HepG2 (cell line): Measurements from ENCODE around the gene CSNK1D. TPM values are rescaled to one million over a fixed set of nuclear protein-coding genes. Genes with fewer than 3 reads are reported as not detected.

Experiments
- BCL3 ChIP-seq: sonication (generic); formaldehyde crosslinking; IDR thresholded peaks from 2 replicates; pipeline ENCODE4 v1.5.1; 2020; ENCODE audit warnings: mild to moderate bottlenecking, missing genetic modification reagents, moderate library complexity
- GATAD1 ChIP-seq: IDR thresholded peaks from 2 replicates; pipeline ENCODE4 v1.6.1; 2016; ENCODE audit warnings: missing genetic modification reagents, missing compliant biosample characterization
- GFI1 ChIP-seq: sonication (generic); formaldehyde crosslinking; IDR thresholded peaks from 2 replicates; pipeline ENCODE4 v1.5.0; 2020; ENCODE audit warnings: missing genetic modification reagents, mild to moderate bottlenecking, borderline replicate concordance
- HNF4G ChIP-seq, 2 experiments: sonication (generic) in 1 of 2; formaldehyde crosslinking in 1 of 2; IDR thresholded peaks; 2 replicates each; pipeline versions ENCODE4 v1.4.0 to v1.6.1; 2011 to 2020; ENCODE audit warnings: borderline replicate concordance in 2 of 2, low read depth in 2 of 2, mild to moderate bottlenecking in 2 of 2, low read length in 1 of 2, missing genetic modification reagents in 1 of 2, moderate library complexity in 1 of 2
- MAZ ChIP-seq, 2 experiments: sonication (generic) in 1 of 2; formaldehyde crosslinking in 1 of 2; IDR thresholded peaks; 2 replicates each; pipeline versions ENCODE4 v1.5.0 to v1.6.1; 2012 to 2020; ENCODE audit warnings: low read depth in 2 of 2, mild to moderate bottlenecking in 2 of 2, borderline replicate concordance in 1 of 2, improper control_type of control experiment in 1 of 2, low read length in 1 of 2, missing genetic modification reagents in 1 of 2, moderate library complexity in 1 of 2
- NFKB2 ChIP-seq: sonication (generic); formaldehyde crosslinking; IDR thresholded peaks from 2 replicates; pipeline ENCODE4 v1.4.0; 2020; ENCODE audit warnings: missing genetic modification reagents, borderline replicate concordance
- NR2C2 ChIP-seq: sonication (generic); formaldehyde crosslinking; IDR thresholded peaks from 2 replicates; pipeline ENCODE4 v1.4.0; 2020; ENCODE audit warnings: missing genetic modification reagents, mild to moderate bottlenecking, moderate library complexity, borderline replicate concordance
- PLSCR1 ChIP-seq: sonication (generic); formaldehyde crosslinking; IDR thresholded peaks from 2 replicates; pipeline ENCODE4 v1.5.0; 2020; ENCODE audit warnings: missing genetic modification reagents, mild to moderate bottlenecking, borderline replicate concordance
- SRSF1 ChIP-seq: fragments of 200-400 bp; formaldehyde crosslinking; optimal IDR thresholded peaks from 2 replicates; pipeline ENCODE3; 2017; ENCODE audit warnings: mild to moderate bottlenecking, low read depth, low read length, moderate library complexity
- ZMAT3 ChIP-seq: sonication (generic); formaldehyde crosslinking; conservative IDR thresholded peaks from 2 replicates; pipeline ENCODE4 v1.7.0; 2021; ENCODE audit warnings: missing genetic modification reagents
- ZMYM4 ChIP-seq: sonication (generic); formaldehyde crosslinking; IDR thresholded peaks from 2 replicates; pipeline ENCODE4 v1.8.1; 2023; ENCODE audit warnings: mild to moderate bottlenecking, missing genetic modification reagents
- ZNF234 ChIP-seq: sonication (generic); formaldehyde crosslinking; conservative IDR thresholded peaks from 2 replicates; pipeline ENCODE4 v1.5.1; 2020; ENCODE audit warnings: mild to moderate bottlenecking, missing genetic modification reagents
- ZNF260 ChIP-seq: sonication (generic); formaldehyde crosslinking; IDR thresholded peaks from 2 replicates; pipeline ENCODE4 v1.4.0; 2020; ENCODE audit warnings: missing genetic modification reagents, low read depth, mild to moderate bottlenecking, borderline replicate concordance
- ZNF572 ChIP-seq: sonication (generic); formaldehyde crosslinking; IDR thresholded peaks from 2 replicates; pipeline ENCODE4 v1.5.1; 2020; ENCODE audit warnings: mild to moderate bottlenecking, missing genetic modification reagents
- ZNF607 ChIP-seq: sonication (generic); formaldehyde crosslinking; IDR thresholded peaks from 2 replicates; pipeline ENCODE4 v1.5.1; 2020; ENCODE audit warnings: missing genetic modification reagents, mild to moderate bottlenecking, borderline replicate concordance
- ZNF724P ChIP-seq: sonication (generic); formaldehyde crosslinking; IDR thresholded peaks from 2 replicates; pipeline ENCODE4 v1.8.0; 2022; ENCODE audit warnings: missing genetic modification reagents, borderline replicate concordance
- polyA plus RNA-seq, 8 experiments: library from polyadenylated mRNA; depleted of rRNA in 3 of 8; stranded (reverse) in 7 of 8; unstranded in 1 of 8; fragments of >200 nt; fragmentation: Illumina TruSeq in 4 of 8; extraction: Trizol in 4 of 8; gene quantifications; 2 replicates each; pipeline versions ENCODE4 v1.2.1 to v1.2.3, GENCODE V29; 2011 to 2016; ENCODE audit warnings: low read depth in 4 of 8, missing spikeins in 1 of 8, mixed read lengths in 1 of 8; ENCODE audit not compliant: insufficient read depth in 1 of 8
- total RNA-seq, 5 experiments: library from RNA; depleted of rRNA; stranded (reverse); fragments of >200 nt; fragmentation: Illumina TruSeq; extraction: Trizol; gene quantifications; 2 replicates each; pipeline ENCODE4 v1.2.3, GENCODE V29; 2016; ENCODE audit warnings: low read depth in 1 of 5
- TF ChIP-seq, protein P1 (sequence below): sonication (generic); formaldehyde crosslinking; IDR thresholded peaks from 2 replicates; pipeline ENCODE4 v1.4.0; 2020; ENCODE audit warnings: missing genetic modification reagents
- TF ChIP-seq, protein P2 (sequence below): sonication (generic); formaldehyde crosslinking; IDR thresholded peaks from 2 replicates; pipeline ENCODE4 v1.9.0; 2022; ENCODE audit warnings: missing genetic modification reagents, mild to moderate bottlenecking, borderline replicate concordance
- TF ChIP-seq, protein P3 (sequence below): sonication (generic); formaldehyde crosslinking; IDR thresholded peaks from 2 replicates; pipeline ENCODE4 v1.4.0; 2020; ENCODE audit warnings: missing genetic modification reagents

The CSNK1D gene
- total and polyA plus RNA-seq, 2 of the 13 experiments (the other 11 are each of a cell fraction or from before 2014, with no cell fraction given), result 31.5 to 128 TPM

GRCh38 chr17:82320956-82321927 is 47.7 kb upstream of the CSNK1D start (continued):
- TF ChIP-seq BCL3 (CRISPR knock-in tag), result no peak
- TF ChIP-seq, protein P1, sequence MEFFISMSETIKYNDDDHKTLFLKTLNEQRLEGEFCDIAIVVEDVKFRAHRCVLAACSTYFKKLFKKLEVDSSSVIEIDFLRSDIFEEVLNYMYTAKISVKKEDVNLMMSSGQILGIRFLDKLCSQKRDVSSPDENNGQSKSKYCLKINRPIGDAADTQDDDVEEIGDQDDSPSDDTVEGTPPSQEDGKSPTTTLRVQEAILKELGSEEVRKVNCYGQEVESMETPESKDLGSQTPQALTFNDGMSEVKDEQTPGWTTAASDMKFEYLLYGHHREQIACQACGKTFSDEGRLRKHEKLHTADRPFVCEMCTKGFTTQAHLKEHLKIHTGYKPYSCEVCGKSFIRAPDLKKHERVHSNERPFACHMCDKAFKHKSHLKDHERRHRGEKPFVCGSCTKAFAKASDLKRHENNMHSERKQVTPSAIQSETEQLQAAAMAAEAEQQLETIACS (CRISPR knock-in tag), result no peak
- TF ChIP-seq ZMAT3, result 0 out of 2 replicates have a peak, but pooled peaks have one; percentile 44
- no peak for TF ChIP-seq NR2C2
- no peak for TF ChIP-seq HNF4G (IDR thresholded peaks at IDR 0.05; ENCODE audit: borderline replicate concordance, low read depth, low read length)
- peak; percentile 22; the same call in 1 of the 2 replicates for TF ChIP-seq HNF4G (CRISPR knock-in tag; IDR thresholded peaks at IDR 0.05; ENCODE audit: borderline replicate concordance, low read depth)
- TF ChIP-seq GATAD1 (CRISPR knock-in tag), result no peak
- TF ChIP-seq, protein P2, sequence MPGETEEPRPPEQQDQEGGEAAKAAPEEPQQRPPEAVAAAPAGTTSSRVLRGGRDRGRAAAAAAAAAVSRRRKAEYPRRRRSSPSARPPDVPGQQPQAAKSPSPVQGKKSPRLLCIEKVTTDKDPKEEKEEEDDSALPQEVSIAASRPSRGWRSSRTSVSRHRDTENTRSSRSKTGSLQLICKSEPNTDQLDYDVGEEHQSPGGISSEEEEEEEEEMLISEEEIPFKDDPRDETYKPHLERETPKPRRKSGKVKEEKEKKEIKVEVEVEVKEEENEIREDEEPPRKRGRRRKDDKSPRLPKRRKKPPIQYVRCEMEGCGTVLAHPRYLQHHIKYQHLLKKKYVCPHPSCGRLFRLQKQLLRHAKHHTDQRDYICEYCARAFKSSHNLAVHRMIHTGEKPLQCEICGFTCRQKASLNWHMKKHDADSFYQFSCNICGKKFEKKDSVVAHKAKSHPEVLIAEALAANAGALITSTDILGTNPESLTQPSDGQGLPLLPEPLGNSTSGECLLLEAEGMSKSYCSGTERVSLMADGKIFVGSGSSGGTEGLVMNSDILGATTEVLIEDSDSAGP, result peak; percentile 71; the same call in 1 of the 2 replicates
- peak; percentile 80; the same call in 1 of the 2 replicates for TF ChIP-seq ZNF572 (CRISPR knock-in tag)
- TF ChIP-seq, protein P3, sequence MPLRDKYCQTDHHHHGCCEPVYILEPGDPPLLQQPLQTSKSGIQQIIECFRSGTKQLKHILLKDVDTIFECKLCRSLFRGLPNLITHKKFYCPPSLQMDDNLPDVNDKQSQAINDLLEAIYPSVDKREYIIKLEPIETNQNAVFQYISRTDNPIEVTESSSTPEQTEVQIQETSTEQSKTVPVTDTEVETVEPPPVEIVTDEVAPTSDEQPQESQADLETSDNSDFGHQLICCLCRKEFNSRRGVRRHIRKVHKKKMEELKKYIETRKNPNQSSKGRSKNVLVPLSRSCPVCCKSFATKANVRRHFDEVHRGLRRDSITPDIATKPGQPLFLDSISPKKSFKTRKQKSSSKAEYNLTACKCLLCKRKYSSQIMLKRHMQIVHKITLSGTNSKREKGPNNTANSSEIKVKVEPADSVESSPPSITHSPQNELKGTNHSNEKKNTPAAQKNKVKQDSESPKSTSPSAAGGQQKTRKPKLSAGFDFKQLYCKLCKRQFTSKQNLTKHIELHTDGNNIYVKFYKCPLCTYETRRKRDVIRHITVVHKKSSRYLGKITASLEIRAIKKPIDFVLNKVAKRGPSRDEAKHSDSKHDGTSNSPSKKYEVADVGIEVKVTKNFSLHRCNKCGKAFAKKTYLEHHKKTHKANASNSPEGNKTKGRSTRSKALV (CRISPR knock-in tag), result no peak
- no peak for TF ChIP-seq ZNF260
- TF ChIP-seq ZNF607, result peak; percentile 16; the same call in 1 of the 2 replicates
- no peak for TF ChIP-seq ZNF234 (CRISPR knock-in tag)
- no peak for TF ChIP-seq MAZ (IDR thresholded peaks at IDR 0.05; ENCODE audit: borderline replicate concordance, low read depth, low read length)
- TF ChIP-seq MAZ (CRISPR knock-in tag; IDR thresholded peaks at IDR 0.05; ENCODE audit: low read depth), result peak; percentile 90
- TF ChIP-seq PLSCR1 (CRISPR knock-in tag), result no peak
- 0 out of 2 replicates have a peak, but pooled peaks have one; percentile 7 for TF ChIP-seq NFKB2 (CRISPR knock-in tag)
- peak; percentile 80; the same call in 1 of the 2 replicates for TF ChIP-seq ZNF724P (CRISPR knock-in tag)
- peak; percentile 48 for TF ChIP-seq SRSF1
- TF ChIP-seq GFI1 (CRISPR knock-in tag), result peak; percentile 35; the same call in 1 of the 2 replicates
- TF ChIP-seq ZMYM4 (CRISPR knock-in tag), result peak; percentile 32; the same call in 1 of the 2 replicates
